ENCODE measurements around the gene FCHSD1. TPM values are rescaled to one million over a fixed set of nuclear protein-coding genes. Genes with fewer than 3 reads are reported as not detected.
"Not testable (repeated sequence)": the region's sequence is repeated elsewhere in the genome, so short reads cannot be mapped to it uniquely, and the experiment has no call there.

FCHSD1 gene
- total and polyA plus RNA-seq, 5 donors from 2014 or later: 7.7 to 115 (median 8.4) TPM

DNA sequence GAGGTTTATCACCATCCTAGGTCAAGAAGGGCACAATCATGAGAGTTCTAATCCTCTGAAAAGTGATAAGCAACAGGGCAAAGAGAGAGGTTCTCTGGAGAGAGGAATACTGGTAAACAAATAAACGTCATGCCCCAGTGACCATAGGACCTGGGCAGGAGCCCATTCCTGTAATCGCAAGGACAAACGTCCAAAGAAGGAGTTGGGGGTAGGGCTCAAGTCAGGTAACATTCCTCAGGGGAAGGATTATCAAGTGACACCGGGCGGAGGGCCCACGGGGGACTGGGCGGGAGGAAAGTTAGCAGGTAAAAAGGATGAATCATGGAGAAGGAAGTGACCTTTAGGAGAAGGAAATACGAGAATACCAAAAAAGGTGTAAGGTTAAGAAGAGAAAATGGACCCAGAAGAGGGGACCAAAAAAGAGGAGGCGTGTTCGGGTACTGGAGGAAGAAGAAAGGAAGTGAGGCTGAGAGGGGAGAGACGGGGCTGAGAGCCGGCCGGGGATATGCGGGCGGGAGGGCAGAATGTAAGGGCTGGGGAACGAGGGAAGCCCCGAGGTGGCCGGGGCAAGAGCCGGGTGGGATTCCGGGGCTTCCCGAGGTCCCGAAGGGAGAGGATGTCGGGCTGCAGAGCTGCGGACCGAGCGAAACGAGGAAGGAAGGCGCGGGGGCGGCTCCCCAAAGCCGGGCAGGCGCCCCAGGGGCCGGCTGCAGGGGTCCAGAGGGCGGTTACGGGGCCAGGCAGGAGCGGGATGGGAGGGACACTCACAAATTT is 33.0 kb downstream of the FCHSD1 start:
- Histone ChIP-seq H3K36me3 (ENCODE audit: control insufficient read depth, insufficient read depth, low read length) (peaks cover 21% of the 10 kb centered on the region), H3K27ac (ENCODE audit: insufficient read depth, low read length, poor library complexity, severe bottlenecking) (peak overlapping the region; percentile 94), H3K4me1 (ENCODE audit: control insufficient read depth, insufficient read depth, low read length, poor library complexity, severe bottlenecking) (peaks cover 49% of the 10 kb centered on the region), H3K9me3 (ENCODE audit: control insufficient read depth in 2 of 2, low read length in 2 of 2) (no peaks in the 10 kb centered on the region), H3K27me3 (ENCODE audit: control insufficient read depth, insufficient read depth, low read length) (no peaks in the 10 kb centered on the region), H3K4me3 (ENCODE audit: low read depth, low read length) (peak overlapping the region; percentile 97)
- H3K27ac Mint-ChIP-seq: peak overlapping the region; percentile 85 to 99 (median 97)
- H3K4me3 Mint-ChIP-seq: peak overlapping the region; percentile 95 to 100 (median 97)
- H3K4me1 Mint-ChIP-seq: peaks cover 26 to 54% (median 34%) of the 10 kb centered on the region in 4 donors
- no peaks in the 10 kb centered on the region for H3K9me3 Mint-ChIP-seq
- ATAC-seq (ENCODE audit: low read depth in 2 of 2): peak; percentile 19 to 21
- no peaks in the 10 kb centered on the region for H3K27me3 Mint-ChIP-seq
- H3K36me3 Mint-ChIP-seq: peaks cover 19% of the 10 kb centered on the region
- peak; percentile 36 to 69 (median 62) for DNase-seq

DNA sequence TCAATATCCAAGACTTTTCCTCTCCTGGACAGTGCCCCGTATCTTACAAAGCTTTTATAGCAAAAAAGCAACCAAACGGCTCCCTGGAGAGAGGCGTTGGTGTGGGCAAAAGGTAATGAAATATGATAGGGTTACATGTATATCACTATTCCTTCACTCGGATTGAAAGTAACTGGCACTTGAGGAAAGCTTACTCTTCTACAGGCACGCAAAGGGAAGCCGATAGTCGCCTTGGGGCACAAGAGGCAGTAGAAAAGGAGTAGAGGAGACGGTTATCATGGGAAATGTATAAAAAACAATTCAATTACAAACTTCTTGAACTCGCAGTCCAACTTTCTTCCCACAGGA is 33.6 kb downstream of the FCHSD1 start:
- H3K36me3 ChIP-seq (ENCODE audit: control insufficient read depth, insufficient read depth, low read length): peaks cover 18% of the 10 kb centered on the region
- DNase-seq (no peak), ATAC-seq (ENCODE audit: low read depth in 2 of 2) (no peak)
- peak overlapping the region; percentile 94 for H3K27ac ChIP-seq (ENCODE audit: insufficient read depth, low read length, poor library complexity, severe bottlenecking)
- Mint-ChIP-seq H3K9me3 (no peaks in the 10 kb centered on the region), H3K4me1 (peaks cover 23 to 56% (median 36%) of the 10 kb centered on the region in 4 donors), H3K36me3 (peaks cover 16% of the 10 kb centered on the region), H3K27ac (peak overlapping the region; percentile 85 to 99 (median 97)), H3K27me3 (no peaks in the 10 kb centered on the region), H3K4me3 (peak overlapping the region; percentile 95 to 100 (median 97))
- peak overlapping the region; percentile 97 for H3K4me3 ChIP-seq (ENCODE audit: low read depth, low read length)
- H3K9me3 ChIP-seq (ENCODE audit: control insufficient read depth in 2 of 2, low read length in 2 of 2): no peaks in the 10 kb centered on the region
- H3K4me1 ChIP-seq (ENCODE audit: control insufficient read depth, insufficient read depth, low read length, poor library complexity, severe bottlenecking): peaks cover 52% of the 10 kb centered on the region
- H3K27me3 ChIP-seq (ENCODE audit: control insufficient read depth, insufficient read depth, low read length): no peaks in the 10 kb centered on the region

DNA sequence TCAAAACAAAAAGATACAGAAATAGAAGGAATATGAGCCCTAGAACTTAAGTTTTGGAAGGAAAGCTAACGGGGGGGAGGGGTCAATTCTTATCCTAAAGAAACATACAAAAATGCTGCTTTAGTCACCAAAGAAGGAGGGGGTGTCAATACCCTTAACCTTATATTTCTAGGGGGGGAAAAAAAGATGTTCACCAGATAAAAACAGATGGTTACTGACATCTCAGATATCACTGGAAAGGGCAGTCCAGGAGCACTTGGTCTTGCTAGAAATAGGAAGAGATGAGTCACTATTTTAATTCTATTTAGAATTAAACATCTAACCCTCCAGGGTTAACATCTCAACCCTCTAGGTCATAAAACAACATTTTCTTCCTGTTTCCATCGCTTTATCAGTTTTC is 34.1 kb downstream of the FCHSD1 start:
- peak overlapping the region; percentile 95 to 100 (median 97) for H3K4me3 Mint-ChIP-seq
- H3K27me3 ChIP-seq (ENCODE audit: control insufficient read depth, insufficient read depth, low read length): no peaks in the 10 kb centered on the region
- H3K27me3 Mint-ChIP-seq: no peaks in the 10 kb centered on the region
- H3K9me3 Mint-ChIP-seq: no peaks in the 10 kb centered on the region
- peaks cover 27 to 61% (median 40%) of the 10 kb centered on the region in 4 donors for H3K4me1 Mint-ChIP-seq
- peaks cover 57% of the 10 kb centered on the region for H3K4me1 ChIP-seq (ENCODE audit: control insufficient read depth, insufficient read depth, low read length, poor library complexity, severe bottlenecking)
- H3K36me3 ChIP-seq (ENCODE audit: control insufficient read depth, insufficient read depth, low read length): peaks cover 15% of the 10 kb centered on the region
- H3K4me3 ChIP-seq (ENCODE audit: low read depth, low read length): peak overlapping the region; percentile 97
- DNase-seq (no peak), ATAC-seq (ENCODE audit: low read depth in 2 of 2) (no peak)
- peak overlapping the region; percentile 70 to 99 (median 97) for H3K27ac Mint-ChIP-seq
- no peaks in the 10 kb centered on the region for H3K9me3 ChIP-seq (ENCODE audit: control insufficient read depth in 2 of 2, low read length in 2 of 2)
- peaks cover 16% of the 10 kb centered on the region for H3K36me3 Mint-ChIP-seq
- H3K27ac ChIP-seq (ENCODE audit: insufficient read depth, low read length, poor library complexity, severe bottlenecking): peak overlapping the region; percentile 94

DNA sequence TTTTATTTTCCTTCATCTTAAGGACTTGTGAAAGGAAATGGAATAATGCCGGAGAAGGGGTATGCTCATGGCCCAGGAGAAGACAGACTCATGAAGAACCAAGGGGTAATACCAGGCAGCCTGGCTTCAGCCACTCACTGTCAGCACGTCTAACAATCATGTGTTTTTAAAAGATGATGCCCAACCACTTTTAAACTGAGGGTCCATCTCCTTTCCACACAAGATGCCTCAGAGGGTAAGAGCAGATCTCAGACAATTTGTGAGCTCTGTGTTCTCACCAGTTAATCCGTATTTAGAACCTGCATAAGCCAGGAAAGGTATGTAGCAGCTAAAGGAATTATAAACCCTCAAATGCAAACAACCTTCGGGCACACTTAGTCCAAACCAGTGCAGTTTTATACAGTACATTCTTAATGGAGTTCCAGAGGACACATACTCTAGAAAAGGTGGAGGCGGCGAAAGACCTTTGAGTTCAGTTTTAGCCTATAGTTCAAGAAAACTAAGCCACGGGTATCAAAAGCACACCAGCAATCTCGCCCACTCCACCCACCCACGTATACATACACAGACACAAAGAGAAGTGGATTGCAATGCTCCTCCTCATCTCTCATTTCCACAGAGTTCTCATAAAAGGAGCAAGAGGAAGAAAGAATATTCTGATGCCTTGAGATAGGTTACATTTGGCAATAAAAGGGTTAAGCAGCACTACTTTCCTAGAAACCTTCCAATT is 35.1 kb downstream of the FCHSD1 start:
- DNase-seq: no peak
- no peaks in the 10 kb centered on the region for H3K27me3 ChIP-seq (ENCODE audit: control insufficient read depth, insufficient read depth, low read length)
- H3K36me3 ChIP-seq (ENCODE audit: control insufficient read depth, insufficient read depth, low read length): peaks cover 5% of the 10 kb centered on the region
- no peaks in the 10 kb centered on the region for H3K9me3 Mint-ChIP-seq
- H3K4me1 ChIP-seq (ENCODE audit: control insufficient read depth, insufficient read depth, low read length, poor library complexity, severe bottlenecking): peaks cover 67% of the 10 kb centered on the region
- peaks cover 29 to 67% (median 46%) of the 10 kb centered on the region in 4 donors for H3K4me1 Mint-ChIP-seq
- peak overlapping the region; percentile 95 to 100 (median 97) for H3K4me3 Mint-ChIP-seq
- H3K9me3 ChIP-seq (ENCODE audit: control insufficient read depth in 2 of 2, low read length in 2 of 2): no peaks in the 10 kb centered on the region
- no peaks in the 10 kb centered on the region for H3K27me3 Mint-ChIP-seq
- no peak for ATAC-seq (ENCODE audit: low read depth in 2 of 2)
- peak overlapping the region; percentile 97 for H3K4me3 ChIP-seq (ENCODE audit: low read depth, low read length)
- peaks cover 10% of the 10 kb centered on the region for H3K36me3 Mint-ChIP-seq
- peak overlapping the region; percentile 94 for H3K27ac ChIP-seq (ENCODE audit: insufficient read depth, low read length, poor library complexity, severe bottlenecking)
- H3K27ac Mint-ChIP-seq: peak overlapping the region; percentile 50 to 87 (median 76)

DNA sequence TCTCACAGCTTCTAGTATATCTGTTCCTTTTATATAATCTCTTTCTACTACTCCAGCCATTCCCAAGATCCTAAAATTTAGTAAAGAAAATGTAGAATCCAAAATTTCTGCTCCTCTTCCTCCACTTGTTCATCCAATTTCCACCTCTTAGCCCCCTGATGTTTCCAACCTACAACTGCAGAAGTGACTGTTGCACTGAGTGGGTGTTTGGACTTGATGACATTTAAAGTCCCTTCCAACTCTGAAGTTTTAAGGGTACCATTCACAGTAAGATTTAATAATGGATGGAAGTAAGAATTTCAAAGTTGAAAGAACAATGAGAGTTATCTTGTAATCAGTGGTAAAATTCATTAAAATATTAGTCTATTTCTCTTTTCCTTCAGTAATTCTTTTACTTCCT is 37.9 kb downstream of the FCHSD1 start:
- Histone ChIP-seq H3K36me3 (ENCODE audit: control insufficient read depth, insufficient read depth, low read length) (no peaks in the 10 kb centered on the region), H3K4me1 (ENCODE audit: control insufficient read depth, insufficient read depth, low read length, poor library complexity, severe bottlenecking) (peaks cover 89% of the 10 kb centered on the region), H3K4me3 (ENCODE audit: low read depth, low read length) (peak overlapping the region; percentile 67), H3K27me3 (ENCODE audit: control insufficient read depth, insufficient read depth, low read length) (no peaks in the 10 kb centered on the region), H3K9me3 (ENCODE audit: control insufficient read depth in 2 of 2, low read length in 2 of 2) (no peaks in the 10 kb centered on the region), H3K27ac (ENCODE audit: insufficient read depth, low read length, poor library complexity, severe bottlenecking) (peak overlapping the region; percentile 47)
- H3K9me3 Mint-ChIP-seq: no peaks in the 10 kb centered on the region
- DNase-seq (no peak), ATAC-seq (ENCODE audit: low read depth in 2 of 2) (no peak)
- H3K4me3 Mint-ChIP-seq: peak overlapping the region; percentile 27 to 95 (median 80)
- H3K27me3 Mint-ChIP-seq: no peaks in the 10 kb centered on the region
- peaks cover 16% of the 10 kb centered on the region for H3K36me3 Mint-ChIP-seq
- H3K27ac Mint-ChIP-seq: peak overlapping the region; percentile 11 to 89 (median 62)
- H3K4me1 Mint-ChIP-seq: peaks cover 37 to 88% (median 64%) of the 10 kb centered on the region in 4 donors

DNA sequence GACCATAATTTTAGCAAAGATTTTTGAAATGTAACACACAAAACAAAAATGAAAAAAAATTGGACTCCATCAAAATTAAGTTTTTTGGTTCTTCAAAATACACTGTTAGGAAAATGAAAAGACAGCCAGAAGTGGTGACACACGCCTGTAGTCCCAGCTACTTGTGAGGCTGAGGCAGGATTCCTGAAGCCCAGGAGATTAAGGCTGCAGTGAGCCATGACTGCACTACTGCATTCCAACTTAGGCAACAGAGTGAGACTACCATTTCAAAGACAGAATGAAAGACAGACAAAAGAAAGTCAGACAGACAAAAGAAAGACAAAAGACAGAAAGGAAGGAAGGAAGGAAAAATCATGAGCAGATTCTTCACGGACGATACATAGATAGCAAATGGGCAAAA is 39.9 kb downstream of the FCHSD1 start:
- H3K9me3 ChIP-seq (ENCODE audit: control insufficient read depth in 2 of 2, low read length in 2 of 2): no peaks in the 10 kb centered on the region
- peak overlapping the region; percentile 54 to 82 (median 74) for H3K4me3 Mint-ChIP-seq
- peaks cover 21% of the 10 kb centered on the region for H3K36me3 Mint-ChIP-seq
- H3K27me3 Mint-ChIP-seq: no peaks in the 10 kb centered on the region
- no peak for ATAC-seq (ENCODE audit: low read depth in 2 of 2)
- H3K4me3 ChIP-seq (ENCODE audit: low read depth, low read length): peak overlapping the region; percentile 63
- H3K27ac ChIP-seq (ENCODE audit: insufficient read depth, low read length, poor library complexity, severe bottlenecking): peak overlapping the region; percentile 28
- peaks cover 91% of the 10 kb centered on the region for H3K4me1 ChIP-seq (ENCODE audit: control insufficient read depth, insufficient read depth, low read length, poor library complexity, severe bottlenecking)
- no peak for DNase-seq
- H3K27ac Mint-ChIP-seq: peak overlapping the region; percentile 70 to 92 (median 77)
- no peaks in the 10 kb centered on the region for H3K36me3 ChIP-seq (ENCODE audit: control insufficient read depth, insufficient read depth, low read length)
- H3K4me1 Mint-ChIP-seq: peaks cover 41 to 97% (median 73%) of the 10 kb centered on the region in 4 donors
- no peaks in the 10 kb centered on the region for H3K27me3 ChIP-seq (ENCODE audit: control insufficient read depth, insufficient read depth, low read length)
- no peaks in the 10 kb centered on the region for H3K9me3 Mint-ChIP-seq

DNA sequence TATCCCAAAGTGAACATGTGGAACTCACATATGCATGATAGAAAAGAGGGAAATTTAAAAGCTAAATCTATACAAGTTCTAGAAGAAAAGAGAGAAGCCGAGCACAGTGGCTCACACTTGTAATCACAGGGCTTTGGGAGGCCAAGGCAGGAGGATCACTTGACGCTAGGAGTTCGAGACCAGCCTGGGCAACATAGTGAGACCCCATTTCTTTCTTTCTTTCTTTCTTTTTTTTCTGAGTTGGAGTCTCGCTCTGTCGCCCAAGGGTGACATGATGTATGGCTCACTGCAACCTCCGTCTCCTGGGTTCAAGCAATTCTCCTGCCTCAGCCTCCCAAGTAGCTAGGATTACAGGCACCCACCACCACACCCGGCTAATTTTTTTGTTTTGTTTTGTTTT is 41.3 kb downstream of the FCHSD1 start:
- H3K4me3 ChIP-seq (ENCODE audit: low read depth, low read length): peak overlapping the region; percentile 69
- H3K4me1 ChIP-seq (ENCODE audit: control insufficient read depth, insufficient read depth, low read length, poor library complexity, severe bottlenecking): peaks cover 93% of the 10 kb centered on the region
- not testable (repeated sequence) for DNase-seq; H3K27me3 Mint-ChIP-seq; H3K36me3 ChIP-seq (ENCODE audit: control insufficient read depth, insufficient read depth, low read length); H3K9me3 ChIP-seq (ENCODE audit: control insufficient read depth in 2 of 2, low read length in 2 of 2); H3K9me3 Mint-ChIP-seq; H3K27me3 ChIP-seq (ENCODE audit: control insufficient read depth, insufficient read depth, low read length); ATAC-seq (ENCODE audit: low read depth in 2 of 2)
- H3K4me1 Mint-ChIP-seq: peaks cover 41 to 96% (median 77%) of the 10 kb centered on the region in 4 donors
- peak overlapping the region; percentile 25 to 70 (median 66) for H3K4me3 Mint-ChIP-seq
- peak overlapping the region; percentile 90 for H3K27ac ChIP-seq (ENCODE audit: insufficient read depth, low read length, poor library complexity, severe bottlenecking)
- H3K36me3 Mint-ChIP-seq: peaks cover 17% of the 10 kb centered on the region
- H3K27ac Mint-ChIP-seq: peak overlapping the region; percentile 92 to 97 (median 92)

Measured in CD4-positive, CD25-positive, alpha-beta regulatory T cell (primary cell).